HG03196 (cell line): ENCODE results near the gene SSTR4.

Source experiments
- ATAC-seq: cut with Tn5 transposase; IDR thresholded peaks from one replicate; pipeline ENCODE4 v1.9.1; 2021; ENCODE audit not compliant: unreplicated experiment

SSTR4 gene

DNA sequence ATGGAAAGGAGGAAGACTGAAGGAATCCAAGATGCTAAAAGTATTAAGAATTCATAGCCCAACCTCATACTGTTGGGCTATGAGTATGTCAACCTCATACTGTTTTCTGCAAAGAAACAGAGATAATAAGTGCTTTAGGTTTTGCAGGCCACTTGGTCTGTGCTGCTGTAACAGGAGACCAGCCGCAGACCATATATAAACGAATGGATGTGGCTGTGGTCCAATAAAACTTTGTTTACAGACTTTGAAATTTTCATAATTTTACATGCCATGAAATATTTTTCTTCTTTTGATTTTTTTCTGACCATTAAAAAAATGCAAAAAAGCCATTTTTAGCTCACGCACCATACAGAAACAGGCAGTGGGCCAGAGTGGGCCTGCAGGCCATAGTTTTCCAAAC, 28.1 kb downstream of the SSTR4 start:
- ATAC-seq: no peak

DNA sequence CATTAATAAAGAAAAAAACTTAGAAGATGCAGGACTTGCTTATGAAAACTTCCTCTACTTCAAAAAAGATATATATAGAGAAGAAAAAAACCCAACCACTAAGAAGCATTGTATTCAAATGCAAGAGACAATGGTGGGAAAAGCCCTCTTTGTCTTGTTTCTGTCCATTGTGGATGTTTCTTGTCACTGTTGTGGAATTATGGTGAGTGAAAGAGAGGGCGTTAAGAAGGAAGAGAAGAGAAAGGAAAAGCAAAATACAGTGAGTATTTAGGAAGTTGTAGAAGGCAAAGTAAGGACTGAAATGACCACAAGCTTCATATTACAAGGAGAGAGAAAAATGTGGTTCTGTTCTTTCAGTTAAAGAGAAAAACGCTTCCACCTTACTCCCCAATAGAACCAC, 28.5 kb downstream of the SSTR4 start:
- ATAC-seq: no peak

DNA sequence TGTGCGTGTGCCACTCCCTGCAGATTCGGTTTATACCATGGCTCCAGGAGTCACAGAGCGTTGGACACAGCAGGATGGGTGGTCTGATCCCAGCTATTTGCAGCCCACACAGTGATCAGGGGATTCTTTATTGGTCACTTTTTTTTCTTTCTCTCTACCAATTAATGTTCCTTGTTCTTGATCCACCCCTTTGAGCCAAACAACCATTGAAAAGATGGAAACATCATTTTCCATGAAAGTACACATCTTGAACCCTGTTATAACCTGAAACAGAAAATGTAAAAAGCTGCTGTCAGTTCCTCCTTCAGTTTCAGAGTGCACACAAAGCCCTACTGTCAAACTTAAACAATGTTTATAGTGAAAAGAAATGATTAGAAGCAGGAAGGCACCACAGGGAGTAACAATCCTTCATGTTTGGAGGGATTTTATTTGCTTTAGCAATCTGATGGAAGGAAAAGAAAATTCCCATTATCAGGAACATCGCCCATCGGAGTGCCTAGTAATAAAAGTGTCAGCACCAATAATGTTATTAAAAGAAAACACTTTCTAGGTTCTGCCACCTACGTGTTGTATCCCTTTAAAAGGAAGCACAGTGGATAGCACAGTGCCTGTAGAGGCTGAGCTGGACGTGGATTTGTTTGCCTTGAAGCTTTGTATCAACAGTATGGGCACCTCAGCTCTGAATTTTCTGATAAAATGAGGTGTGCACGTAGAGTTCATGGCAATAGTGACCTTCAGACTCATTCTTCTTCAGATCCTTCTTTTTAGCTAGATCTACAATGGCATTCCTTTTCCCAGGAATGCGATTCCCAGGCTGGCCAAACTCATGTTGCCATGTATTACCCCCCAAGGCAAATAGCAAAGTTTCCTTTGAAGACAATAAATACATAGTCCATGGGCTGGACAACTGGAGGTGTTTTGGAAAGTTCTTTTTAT, 30.4 kb downstream of the SSTR4 start:
- no peak for ATAC-seq

DNA sequence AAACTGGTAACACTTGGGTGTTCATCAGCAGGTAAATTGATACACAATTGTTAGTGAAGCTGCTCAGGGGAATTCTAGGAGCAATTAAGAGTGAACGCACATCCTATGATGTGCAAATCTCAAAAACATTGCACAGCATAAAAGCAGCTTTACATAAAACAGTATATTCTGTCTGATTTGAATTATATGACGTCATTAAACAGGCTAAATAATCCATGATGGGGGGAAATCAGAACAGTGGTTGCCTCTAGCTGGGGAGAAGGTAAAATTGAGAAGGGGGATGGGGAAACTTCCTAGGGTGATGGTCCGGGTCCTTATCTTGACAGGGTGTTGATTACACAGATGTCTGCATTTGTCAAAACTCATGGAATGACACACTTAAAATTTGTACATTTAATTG, 31.7 kb downstream of the SSTR4 start:
- ATAC-seq: no peak

DNA sequence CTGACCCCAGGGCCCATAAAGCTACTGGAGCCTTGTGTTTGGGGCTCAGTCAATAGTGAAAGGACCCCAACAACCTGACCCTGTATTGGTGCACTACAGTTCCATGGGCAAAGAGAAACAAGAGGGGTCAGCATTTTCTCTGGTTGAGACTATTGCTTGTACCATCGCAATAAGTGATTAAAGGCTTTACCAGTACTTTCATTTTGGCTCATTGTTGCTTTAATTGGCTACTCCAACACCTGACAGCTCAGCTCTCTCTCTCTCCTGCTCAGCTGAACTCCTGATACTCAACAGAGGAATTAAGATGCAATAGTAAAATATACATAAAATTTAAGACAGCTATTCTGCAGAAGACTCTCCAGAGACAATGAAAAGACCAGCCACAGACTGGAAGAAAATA, 33.2 kb downstream of the SSTR4 start:
- no peak for ATAC-seq

DNA sequence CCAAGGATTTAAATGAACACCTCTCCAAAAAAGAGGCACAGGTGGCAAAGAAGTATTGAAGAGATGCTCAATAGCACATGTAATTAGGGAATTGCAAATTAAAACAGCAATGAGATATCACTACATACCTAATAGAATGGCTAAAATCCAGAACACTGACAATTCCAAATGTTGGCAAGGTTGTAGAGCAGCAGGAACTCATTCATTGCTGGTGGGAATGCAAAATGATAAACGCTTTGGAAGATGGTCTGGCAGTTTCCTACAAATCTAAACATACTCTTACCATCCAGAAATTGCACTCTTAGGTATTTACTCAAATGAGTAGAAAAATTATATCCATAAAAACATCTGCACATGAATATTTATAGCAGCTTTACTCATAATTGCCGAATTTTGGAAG, 34.0 kb downstream of the SSTR4 start:
- ATAC-seq: no peak

DNA sequence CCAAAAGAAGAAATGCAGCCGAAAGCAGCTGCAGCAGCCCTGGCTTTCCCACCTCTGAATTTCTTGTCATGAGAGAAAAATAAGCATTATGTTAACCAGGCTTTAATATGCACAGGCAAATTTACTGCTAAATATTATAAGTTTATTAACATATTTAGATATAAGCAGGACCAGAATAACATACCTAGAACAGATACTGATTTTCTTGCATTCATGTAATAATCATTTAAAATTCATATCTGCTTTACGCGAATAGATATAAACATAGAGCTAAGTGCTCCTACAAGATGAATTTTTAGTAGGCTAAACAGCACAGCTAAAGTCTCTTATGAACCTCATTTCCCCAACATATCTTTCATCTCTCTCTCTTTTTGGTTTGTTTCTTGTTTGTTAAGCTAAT, 36.3 kb downstream of the SSTR4 start:
- ATAC-seq: no peak

DNA sequence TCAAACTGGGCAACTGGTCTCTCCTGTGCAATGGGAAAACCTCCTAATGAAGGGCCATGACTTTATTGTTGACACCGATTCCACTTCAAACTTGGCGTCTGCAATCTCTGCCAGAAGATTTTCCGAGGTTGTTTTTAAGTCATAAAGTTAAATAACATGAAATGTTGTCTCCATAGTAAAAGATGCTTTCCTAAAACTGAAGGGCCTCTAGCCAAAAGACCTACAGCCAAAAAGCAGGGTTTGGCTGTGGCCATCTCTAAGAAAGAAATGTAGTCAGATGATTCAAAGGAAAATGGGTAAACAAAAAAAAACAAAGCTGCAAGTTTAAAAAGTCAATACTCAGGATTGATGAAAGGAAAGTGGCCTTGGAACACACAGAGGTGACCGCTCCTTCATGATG, 36.9 kb downstream of the SSTR4 start:
- no peak for ATAC-seq

DNA sequence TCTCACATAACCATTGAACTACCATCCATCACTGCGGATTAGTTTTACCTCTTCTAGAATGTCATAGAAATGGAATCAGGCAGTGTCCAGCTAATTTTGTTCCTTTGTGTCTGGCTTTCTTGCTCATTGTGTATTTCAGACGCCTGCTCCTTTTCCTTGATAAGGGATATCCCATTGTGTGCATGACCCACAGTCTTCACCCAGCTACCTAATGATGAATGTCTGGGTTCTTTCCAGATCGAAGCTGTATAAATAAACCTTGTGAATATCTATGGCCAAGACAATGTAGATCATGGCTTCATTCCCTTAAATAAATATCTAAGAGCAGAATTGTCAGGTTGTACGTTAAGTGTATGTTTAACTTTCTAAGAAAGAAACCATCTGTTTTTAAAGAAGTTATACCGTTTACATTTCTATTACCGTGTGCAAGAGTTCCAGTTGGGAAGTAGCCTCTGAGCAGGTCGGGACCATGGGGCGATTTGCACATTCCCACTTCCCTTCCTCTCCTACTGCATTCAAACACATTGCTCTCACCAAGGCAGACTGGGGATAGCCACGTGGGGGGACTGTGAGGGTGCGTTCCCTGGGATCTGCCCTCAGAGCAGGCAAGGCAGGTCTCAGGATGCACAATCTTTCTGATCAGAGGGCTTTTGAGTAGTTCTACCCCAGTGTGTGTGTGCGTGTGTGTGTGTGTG, 37.9 kb downstream of the SSTR4 start:
- no peak for ATAC-seq

DNA sequence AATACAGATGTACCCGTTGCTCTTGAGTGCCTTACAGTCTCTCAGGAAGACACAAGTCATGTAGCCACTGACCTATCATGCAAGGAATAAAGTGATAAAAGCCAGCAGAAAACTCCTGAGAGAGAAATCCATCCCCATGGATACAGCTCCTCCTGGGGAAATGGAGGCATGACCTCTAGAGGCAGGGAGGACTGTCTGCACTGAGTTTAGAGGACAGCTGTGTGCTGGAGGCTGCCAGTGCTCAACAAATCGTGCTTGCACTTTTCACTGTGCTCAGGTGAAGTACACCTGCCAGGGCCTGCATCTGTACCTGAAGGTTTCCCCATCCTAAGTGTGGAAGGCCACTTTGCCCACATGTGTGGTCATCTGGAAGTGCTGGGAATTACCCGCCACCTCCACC, 38.9 kb downstream of the SSTR4 start:
- ATAC-seq: no peak

DNA sequence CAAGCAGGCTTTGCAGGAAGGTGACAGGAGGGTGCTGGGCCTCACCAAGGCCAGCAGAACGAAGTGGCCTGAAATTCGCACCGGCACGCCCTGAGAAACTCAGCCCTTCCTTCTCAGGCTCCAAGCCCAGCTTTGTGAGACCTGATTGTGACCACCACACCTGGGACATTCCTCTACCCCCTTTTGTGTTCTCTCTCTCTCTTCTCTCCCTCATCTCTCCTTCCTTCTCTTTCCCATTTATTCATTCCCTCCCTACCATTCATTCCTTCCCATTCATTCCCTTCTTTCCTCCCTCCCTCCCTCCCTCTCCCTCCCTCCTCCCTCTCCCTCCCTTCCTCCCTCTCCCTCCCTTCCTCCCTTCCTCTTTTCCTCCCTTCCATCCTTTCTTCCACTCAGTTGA, 42.2 kb downstream of the SSTR4 start:
- no peak for ATAC-seq

DNA sequence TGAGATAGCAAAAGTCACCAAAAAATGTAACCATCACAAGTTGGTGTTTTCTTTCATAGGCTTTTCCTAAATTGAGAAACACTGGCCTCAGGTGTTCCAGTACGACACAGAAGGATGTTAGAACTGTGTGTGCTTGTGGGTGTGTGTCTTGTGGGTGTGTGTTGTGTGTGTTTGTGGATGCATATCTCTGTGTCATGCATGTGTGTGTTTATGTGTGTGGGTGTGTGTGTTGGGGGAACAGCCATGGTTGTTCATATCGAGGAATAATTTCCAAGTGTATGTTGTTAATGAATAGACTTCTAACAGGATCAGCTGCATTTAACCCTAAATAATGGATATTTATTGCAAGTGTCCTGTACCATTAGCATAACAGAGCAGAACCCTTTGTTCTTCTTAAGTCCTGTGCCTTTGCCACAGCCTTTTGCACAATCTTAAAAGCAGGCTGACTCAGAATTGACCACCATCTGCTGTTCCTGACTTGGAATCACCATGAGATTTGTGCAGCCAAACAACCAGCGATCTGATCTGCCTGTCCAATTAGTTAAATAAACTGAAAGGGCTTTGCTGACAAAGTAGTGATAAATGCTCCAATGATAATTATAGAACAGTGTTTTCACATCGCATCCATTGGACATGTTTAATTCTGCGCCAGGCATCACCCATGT, 43.4 kb downstream of the SSTR4 start:
- ATAC-seq: no peak

DNA sequence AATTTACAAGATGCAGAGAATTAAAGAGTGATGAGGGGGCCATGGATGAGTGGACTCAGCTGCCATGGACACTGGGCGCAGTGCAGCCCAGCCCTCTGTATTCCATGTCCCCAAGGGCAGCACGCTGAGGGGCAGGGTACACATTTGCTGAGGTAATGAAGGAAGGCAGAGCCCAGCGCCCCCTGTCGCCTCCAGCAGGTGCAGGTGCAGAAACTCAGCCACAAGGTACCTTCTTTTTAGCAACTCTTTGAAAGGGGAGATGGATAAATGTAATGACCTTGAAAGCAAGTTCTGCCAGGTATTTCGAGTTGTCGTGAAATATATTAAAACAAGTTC, 43.9 kb downstream of the SSTR4 start:
- no peak for ATAC-seq

DNA sequence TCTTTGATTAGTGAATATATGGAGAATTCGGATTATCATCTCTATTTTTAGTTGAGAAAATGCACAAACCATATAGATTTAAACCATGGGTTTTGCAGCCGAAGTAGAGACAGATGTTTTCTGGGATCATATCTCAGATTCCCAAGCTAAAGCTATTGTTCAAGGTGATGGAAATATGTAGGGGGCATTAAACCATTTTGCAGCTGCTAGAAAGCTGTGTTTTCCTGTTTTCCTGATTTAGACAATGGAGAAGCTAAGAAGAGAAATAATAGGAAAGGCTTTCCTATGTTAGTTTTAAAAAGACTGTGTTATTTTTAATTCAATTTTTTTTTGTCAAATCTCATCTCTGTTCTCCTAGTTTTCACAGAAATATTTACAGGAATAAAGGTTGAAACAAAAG, 44.8 kb downstream of the SSTR4 start:
- no peak for ATAC-seq

DNA sequence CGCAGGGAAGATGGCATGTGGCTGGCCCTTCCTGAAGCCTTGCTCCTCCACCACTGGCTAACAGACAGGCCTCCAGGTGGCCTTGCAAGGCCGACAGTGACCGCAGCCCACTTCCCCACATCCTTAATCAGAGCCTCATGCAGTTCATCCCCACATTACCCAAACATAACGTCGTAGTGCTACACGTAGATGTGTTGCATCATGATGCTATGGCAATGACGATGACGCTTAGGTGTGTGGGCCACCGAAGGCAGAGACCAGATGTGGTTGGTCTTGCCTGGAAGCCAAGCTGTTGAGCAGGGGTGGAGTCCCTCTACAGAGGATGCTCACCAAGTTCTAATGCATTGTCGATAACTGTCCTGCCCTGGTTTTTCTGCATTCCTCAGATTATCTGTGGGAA, 45.4 kb downstream of the SSTR4 start:
- no peak for ATAC-seq

DNA sequence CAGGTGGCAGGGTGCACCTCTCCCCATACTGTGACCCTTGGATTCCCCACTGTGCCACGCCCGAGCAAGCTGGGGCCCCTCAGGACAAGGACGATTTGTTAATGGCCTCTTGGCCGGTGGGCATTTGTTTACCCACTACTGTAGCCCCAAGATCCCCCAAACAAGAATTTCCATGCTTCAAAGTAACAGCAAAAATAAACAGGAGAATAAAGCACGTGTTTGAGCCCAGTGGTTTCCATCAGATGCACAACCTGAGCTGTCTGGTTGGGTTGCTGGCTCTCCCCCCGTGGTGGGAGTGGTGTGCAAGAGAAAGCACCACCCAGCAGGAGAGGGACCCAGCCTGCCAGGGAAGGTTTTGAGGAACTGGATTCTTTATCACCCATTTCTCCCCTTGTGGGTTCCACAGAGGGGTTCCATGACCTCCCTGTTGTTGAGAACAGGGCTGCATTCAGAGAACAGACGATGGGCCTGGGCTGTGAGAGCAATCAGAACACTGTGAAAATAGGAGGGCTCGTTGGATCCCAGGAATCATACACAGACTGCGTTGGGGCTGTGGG, 46.2 kb downstream of the SSTR4 start:
- no peak for ATAC-seq

DNA sequence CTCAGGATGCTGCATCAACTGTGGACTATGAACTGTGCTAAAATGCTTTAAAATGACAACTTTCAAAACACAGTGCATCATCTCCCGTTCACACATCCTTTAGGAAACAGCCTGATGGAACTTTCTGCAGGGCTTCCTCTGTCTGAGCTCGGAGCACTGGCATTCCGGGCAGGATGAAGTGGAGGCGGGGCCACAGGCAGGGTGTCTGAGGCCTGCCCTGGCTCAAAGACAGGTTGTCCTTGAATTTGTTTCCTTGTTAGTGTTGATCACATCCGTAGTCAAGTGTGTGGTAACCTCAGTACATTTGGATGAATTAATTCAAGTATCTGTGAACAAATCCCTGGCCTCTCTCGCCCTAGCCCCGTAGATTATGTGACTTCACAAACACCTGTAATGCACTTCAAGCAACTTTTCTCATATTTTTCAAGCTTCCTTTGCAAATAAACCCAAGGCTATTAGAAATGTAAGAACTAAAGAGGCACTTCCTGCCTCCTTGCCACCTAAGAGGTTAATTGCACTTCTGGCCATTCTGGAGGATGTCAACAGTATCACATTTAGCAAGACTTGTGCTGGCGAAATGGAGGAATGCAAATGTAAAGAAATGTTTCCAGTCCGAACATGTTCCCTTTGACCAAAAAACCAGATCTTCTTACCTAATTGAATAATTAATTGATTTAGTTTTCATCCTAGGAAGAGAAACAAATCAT, 47.9 kb downstream of the SSTR4 start:
- ATAC-seq: no peak

DNA sequence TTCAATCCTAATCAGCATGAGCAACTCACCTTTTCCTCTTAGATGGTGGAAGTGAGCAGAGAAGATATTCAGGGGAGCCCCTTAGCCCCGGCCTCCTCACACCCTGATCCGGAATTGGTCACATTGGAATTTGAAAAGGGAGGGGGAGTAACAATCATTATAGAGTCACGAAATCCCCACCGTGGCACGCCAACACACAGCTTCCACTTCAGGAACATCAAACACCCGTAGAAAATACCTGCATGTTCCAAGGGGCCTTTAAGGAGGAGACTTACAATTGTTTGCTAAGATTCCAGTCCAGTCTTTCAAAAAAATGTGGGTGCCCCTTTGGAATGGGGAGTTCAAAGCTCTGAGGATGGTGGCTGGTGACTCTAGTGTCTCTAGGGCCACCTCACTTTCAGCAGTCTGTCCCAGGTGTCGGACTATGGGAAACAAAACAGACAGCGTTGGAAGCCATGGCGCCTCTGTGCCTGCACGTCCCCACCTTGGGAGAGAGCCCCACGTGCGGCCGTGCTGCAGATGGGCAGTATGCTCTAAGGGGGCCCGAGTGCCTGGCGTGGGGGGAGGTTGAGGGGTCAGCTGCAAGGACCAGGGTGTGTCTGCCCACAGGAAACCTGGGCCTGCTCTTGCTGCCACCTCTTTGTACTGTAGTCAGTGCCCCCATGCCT, 48.6 kb downstream of the SSTR4 start:
- ATAC-seq: no peak

DNA sequence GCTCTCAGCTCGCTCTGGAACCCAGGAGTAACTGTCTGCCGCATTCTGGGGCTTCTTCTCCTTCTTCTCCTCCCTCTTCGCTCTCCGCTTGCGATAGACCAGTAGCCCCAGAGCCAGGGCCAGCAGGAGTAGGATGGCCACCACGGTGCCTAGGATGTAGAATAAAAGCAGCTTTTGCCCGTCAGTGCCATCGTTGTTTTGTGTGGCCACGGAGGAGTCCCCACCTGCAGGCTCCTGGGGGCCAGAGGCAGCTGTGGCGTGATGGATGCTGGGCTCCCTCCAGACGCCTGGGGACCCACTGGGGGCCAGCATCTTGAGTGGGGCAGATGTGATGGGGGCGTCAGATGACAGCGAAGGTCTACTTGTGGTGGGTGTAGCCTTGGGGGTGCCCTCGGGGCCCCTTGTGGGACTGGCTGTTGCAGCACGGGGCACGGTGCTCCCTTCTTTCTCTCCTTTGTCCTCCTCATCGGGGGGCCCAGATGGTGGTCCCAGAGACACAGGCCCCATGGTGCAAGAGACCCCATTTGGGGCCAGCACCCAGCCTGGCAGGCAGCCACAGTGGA, 49.3 kb downstream of the SSTR4 start:
- no peak for ATAC-seq

DNA sequence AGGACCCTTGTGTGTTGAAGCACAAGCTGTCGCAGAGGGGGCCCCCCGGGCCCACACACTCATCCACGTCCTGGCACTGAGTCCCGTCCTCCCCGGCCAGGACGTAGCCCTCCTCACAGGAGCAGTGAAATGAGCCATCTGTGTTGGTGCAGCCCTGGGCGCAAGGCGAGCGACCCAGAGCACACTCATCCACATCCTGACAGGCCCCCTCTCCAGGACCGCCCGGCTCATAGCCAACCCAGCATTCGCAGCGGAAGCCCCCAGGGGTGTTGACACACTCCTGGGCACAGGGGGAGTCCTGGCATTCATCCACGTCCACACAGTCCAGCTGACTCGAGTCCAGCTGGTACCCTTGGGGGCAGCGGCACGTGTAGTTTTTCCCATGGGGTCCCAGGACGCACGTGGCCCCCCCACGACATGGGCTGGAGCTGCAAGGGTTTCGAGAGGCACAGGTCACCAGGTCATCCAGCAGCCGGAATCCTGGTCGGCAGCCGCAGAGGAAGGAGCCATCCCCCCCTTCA, 49.8 kb downstream of the SSTR4 start:
- no peak for ATAC-seq
